Measurements from ENCODE around the gene GTF2H4. TPM values are rescaled to one million over a fixed set of nuclear protein-coding genes. Genes with fewer than 3 reads are reported as not detected.
"Not testable (repeated sequence)": the region's sequence is repeated elsewhere in the genome, so short reads cannot be mapped to it uniquely, and the experiment has no call there.

GTF2H4 gene
- total and polyA plus RNA-seq, 8 donors, result 9.4 to 45.8 (median 16.5) TPM

DNA sequence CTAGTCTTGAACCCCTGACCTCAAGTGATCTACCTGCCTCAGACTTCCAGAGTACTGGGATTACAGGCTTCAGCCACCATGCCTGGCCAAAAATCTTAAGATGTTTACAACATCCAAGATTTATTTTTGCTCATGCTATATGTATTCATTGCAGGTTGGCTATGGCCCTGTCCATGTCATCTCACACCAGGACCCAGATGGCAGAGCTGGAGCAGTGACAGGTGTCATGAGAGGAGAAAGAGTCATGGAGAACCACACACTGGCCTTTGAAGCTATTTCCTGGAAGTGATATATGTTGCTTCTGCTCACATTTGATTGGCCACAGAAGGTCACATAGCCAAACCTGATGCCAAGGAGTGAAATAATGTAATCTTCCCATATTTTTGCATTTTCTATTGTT, 37.5 kb upstream of the GTF2H4 start:
- FAIRE-seq (no peak), ATAC-seq (no peak), DNase-seq (no peak)
- TF ChIP-seq CTCF (IDR thresholded peaks at IDR 0.05), result no peak
- H3K27me3 ChIP-seq, result no peaks in the 10 kb centered on the region
- no peak overlapping the region for H3K4me3 ChIP-seq
- no peaks in the 10 kb centered on the region for H3K9me3 ChIP-seq
- H3K27ac ChIP-seq, result no peak overlapping the region
- H3K36me3 ChIP-seq, result no peaks in the 10 kb centered on the region
- intact Hi-C loops (cut with DNase I), result no loop called here
- H3K4me1 ChIP-seq, result no peaks in the 10 kb centered on the region

- 70 to 79% methylated on average over 4 of the region's 4 CpGs for WGBS, 2 donors
- FAIRE-seq, result no peak
- Histone ChIP-seq H3K9me3 (no peaks in the 10 kb centered on the region), H3K4me3 (no peak overlapping the region), H3K27me3 (no peaks in the 10 kb centered on the region), H3K4me1 (no peaks in the 10 kb centered on the region), H3K36me3 (no peaks in the 10 kb centered on the region), H3K27ac (no peak overlapping the region)
- DNase-seq, result no peak
- TF ChIP-seq CTCF (IDR thresholded peaks at IDR 0.05), result no peak
- intact Hi-C loops (cut with DNase I), result no loop called here
- no peak for ATAC-seq
These were observed 36.3 kb upstream of the GTF2H4 start for GRCh38 chr6:30871592-30872183.

GRCh38 chr6:30873137-30873640, 34.8 kb upstream of the GTF2H4 start:
- no peak for FAIRE-seq
- WGBS, 2 donors, result 84 to 96% methylated on average over 2 of the region's 2 CpGs

DNA sequence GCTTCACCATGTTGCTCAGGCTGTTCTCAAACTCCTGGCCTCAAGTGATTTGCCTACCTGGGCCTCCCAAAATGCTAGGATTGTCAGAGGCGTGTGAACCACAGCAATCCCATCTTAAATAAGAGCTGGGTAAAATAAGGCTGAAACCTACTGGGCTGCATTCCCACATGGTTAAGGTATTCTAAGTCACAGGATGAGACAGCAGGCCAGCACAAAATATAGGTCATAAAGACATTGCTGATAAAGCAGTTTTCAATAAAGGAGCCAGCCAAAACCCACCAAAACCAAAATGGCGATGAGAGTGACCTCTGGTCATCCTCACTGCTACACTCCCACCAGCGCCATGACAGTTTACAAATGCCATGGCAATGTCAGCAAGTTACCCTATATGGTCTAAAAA, 34.2 kb upstream of the GTF2H4 start:
- H3K9me3 ChIP-seq; FAIRE-seq; intact Hi-C loops (cut with DNase I); H3K27me3 ChIP-seq; H3K4me1 ChIP-seq; DNase-seq; H3K4me3 ChIP-seq; H3K36me3 ChIP-seq; ATAC-seq; H3K27ac ChIP-seq: not testable (repeated sequence)
- WGBS, 2 donors, result 91 to 97% methylated on average over 3 of the region's 3 CpGs

More at GRCh38 chr6:30873137-30873640, 34.8 kb upstream of the GTF2H4 start:
- TF ChIP-seq CTCF (IDR thresholded peaks at IDR 0.05), result no peak
- Histone ChIP-seq H3K27me3 (no peaks in the 10 kb centered on the region), H3K9me3 (no peaks in the 10 kb centered on the region), H3K36me3 (no peaks in the 10 kb centered on the region), H3K27ac (no peak overlapping the region), H3K4me3 (no peak overlapping the region), H3K4me1 (peaks cover 0 to 3% (median 0%) of the 10 kb centered on the region in 3 donors)
- DNase-seq (no peak), ATAC-seq (no peak)
- intact Hi-C loops (cut with DNase I), result no loop called here

DNA sequence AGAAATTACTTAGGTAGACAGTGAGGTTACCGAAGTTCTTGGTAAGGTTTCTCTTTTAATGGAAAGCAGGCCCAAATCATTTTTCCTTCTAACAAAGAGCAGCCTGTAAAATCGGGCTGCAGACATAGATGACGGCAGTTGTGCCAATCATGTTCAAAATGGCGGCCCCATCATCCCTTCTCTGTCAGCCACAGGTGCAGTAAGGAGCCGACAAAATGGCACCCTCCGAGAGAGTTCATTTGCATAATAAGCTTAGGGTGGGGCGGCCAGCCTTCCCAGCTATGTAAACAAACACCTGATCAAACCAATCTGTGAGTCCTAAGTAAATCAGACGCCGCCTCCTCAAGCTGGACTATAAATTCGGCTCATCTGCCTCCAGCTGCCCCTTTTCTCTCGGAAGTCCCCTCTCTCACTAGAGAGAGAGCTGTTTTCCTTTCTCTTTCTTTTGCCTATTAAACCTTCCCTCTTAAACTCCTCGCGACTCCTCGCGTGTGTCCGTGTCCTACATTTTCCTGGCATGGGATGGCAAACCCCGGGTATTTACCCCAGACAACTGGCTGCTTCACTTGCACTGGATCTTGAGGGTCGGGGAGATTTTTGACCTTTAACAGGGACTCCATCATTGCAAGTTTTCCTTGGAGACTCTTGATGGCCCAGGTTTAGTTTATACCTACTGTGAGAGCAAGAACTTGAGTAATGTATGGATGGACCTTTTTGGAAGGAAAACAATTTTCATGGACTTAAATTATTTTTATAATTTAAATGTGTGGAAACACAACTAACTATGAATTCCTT, 32.6 kb upstream of the GTF2H4 start:
- intact Hi-C loops (cut with DNase I), result no loop called here
- Histone ChIP-seq H3K4me3 (no peak overlapping the region), H3K27me3 (no peaks in the 10 kb centered on the region), H3K36me3 (no peaks in the 10 kb centered on the region), H3K27ac (peak overlapping the region in 3 of 4 donors; percentile 5 to 83 (median 50)), H3K9me3 (no peaks in the 10 kb centered on the region), H3K4me1 (peaks cover 0 to 3% (median 0%) of the 10 kb centered on the region in 3 donors)
- WGBS, 2 donors, result 75 to 79% methylated on average over 18 of the region's 18 CpGs
- TF ChIP-seq CTCF (IDR thresholded peaks at IDR 0.05), result no peak
- DNase-seq (no peak), FAIRE-seq (no peak), ATAC-seq (no peak)

All from pancreas (tissue), 10 donors.